HepG2 (cell line): ENCODE results near the gene KIF3A. TPM values are rescaled to one million over a fixed set of nuclear protein-coding genes. Genes with fewer than 3 reads are reported as not detected.

Experiments used
- AKNA ChIP-seq: sonication (generic); formaldehyde crosslinking; IDR thresholded peaks from 2 replicates; pipeline ENCODE4 v1.4.0; 2020; ENCODE audit warnings: missing genetic modification reagents, borderline replicate concordance
- GFI1 ChIP-seq: sonication (generic); formaldehyde crosslinking; IDR thresholded peaks from 2 replicates; pipeline ENCODE4 v1.5.0; 2020; ENCODE audit warnings: missing genetic modification reagents, mild to moderate bottlenecking, borderline replicate concordance
- SIX4 ChIP-seq: sonication (generic); formaldehyde crosslinking; IDR thresholded peaks from 2 replicates; pipeline ENCODE4 v1.4.0; 2020; ENCODE audit warnings: missing genetic modification reagents
- SNAPC2 ChIP-seq: sonication (generic); formaldehyde crosslinking; IDR thresholded peaks from 2 replicates; pipeline ENCODE4 v1.8.1; 2022; ENCODE audit warnings: mild to moderate bottlenecking, missing genetic modification reagents
- SP5 ChIP-seq: IDR thresholded peaks from 2 replicates; pipeline ENCODE4 v1.6.1; 2016; ENCODE audit warnings: low read depth, borderline replicate concordance
- STAG1 ChIP-seq: sonication (generic); formaldehyde crosslinking; IDR thresholded peaks from 2 replicates; pipeline ENCODE4 v1.4.0; 2020; ENCODE audit warnings: missing genetic modification reagents
- TCF7L2 ChIP-seq: IDR thresholded peaks from 2 replicates; pipeline ENCODE4 v1.6.1; 2011; ENCODE audit warnings: mild to moderate bottlenecking, low read depth, low read length, moderate library complexity
- YEATS2 ChIP-seq: sonication (generic); formaldehyde crosslinking; IDR thresholded peaks from 2 replicates; pipeline ENCODE4 v1.4.0; 2020; ENCODE audit warnings: missing genetic modification reagents, borderline replicate concordance
- ZBTB3 ChIP-seq: sonication (generic); formaldehyde crosslinking; IDR thresholded peaks from 2 replicates; pipeline ENCODE4 v1.4.0; 2020; ENCODE audit warnings: low read depth, mild to moderate bottlenecking, moderate library complexity, missing genetic modification reagents, borderline replicate concordance
- ZBTB44 ChIP-seq: sonication (generic); formaldehyde crosslinking; IDR thresholded peaks from 2 replicates; pipeline ENCODE4 v1.4.0; 2020; ENCODE audit warnings: missing genetic modification reagents
- ZFX ChIP-seq: sonication (generic); formaldehyde crosslinking; IDR thresholded peaks from 2 replicates; pipeline ENCODE4 v1.4.0; 2020; ENCODE audit warnings: mild to moderate bottlenecking, low read depth, missing genetic modification reagents, moderate library complexity
- ZFYVE20 ChIP-seq: sonication (generic); formaldehyde crosslinking; IDR thresholded peaks from 2 replicates; pipeline ENCODE4 v1.8.0; 2023; ENCODE audit warnings: low read depth, mild to moderate bottlenecking, moderate library complexity, missing genetic modification reagents, borderline replicate concordance
- ZNF251 ChIP-seq: sonication (generic); formaldehyde crosslinking; IDR thresholded peaks from 2 replicates; pipeline ENCODE4 v1.9.0; 2021; ENCODE audit warnings: mild to moderate bottlenecking, missing genetic modification reagents
- ZNF280B ChIP-seq: sonication (generic); formaldehyde crosslinking; IDR thresholded peaks from 2 replicates; pipeline ENCODE4 v1.5.0; 2020; ENCODE audit warnings: missing genetic modification reagents, mild to moderate bottlenecking, borderline replicate concordance
- ZNF335 ChIP-seq: sonication (generic); formaldehyde crosslinking; IDR thresholded peaks from 2 replicates; pipeline ENCODE4 v1.4.0; 2020; ENCODE audit warnings: missing genetic modification reagents
- ZNF451 ChIP-seq: sonication (generic); formaldehyde crosslinking; IDR thresholded peaks from 2 replicates; pipeline ENCODE4 v1.5.0; 2020; ENCODE audit warnings: mild to moderate bottlenecking, missing genetic modification reagents
- ZNF546 ChIP-seq: sonication (generic); formaldehyde crosslinking; conservative IDR thresholded peaks from 2 replicates; pipeline ENCODE4 v1.8.1; 2023; ENCODE audit warnings: mild to moderate bottlenecking, missing genetic modification reagents
- ZNF567 ChIP-seq: sonication (generic); formaldehyde crosslinking; IDR thresholded peaks from 2 replicates; pipeline ENCODE4 v1.8.1; 2023; ENCODE audit warnings: mild to moderate bottlenecking, missing genetic modification reagents, borderline replicate concordance
- ZNF766 ChIP-seq: sonication (generic); formaldehyde crosslinking; IDR thresholded peaks from 2 replicates; pipeline ENCODE4 v1.5.0; 2020; ENCODE audit warnings: missing genetic modification reagents, borderline replicate concordance
- ZSCAN5A ChIP-seq: sonication (generic); formaldehyde crosslinking; IDR thresholded peaks from 2 replicates; pipeline ENCODE4 v1.8.0; 2022; ENCODE audit warnings: mild to moderate bottlenecking, missing genetic modification reagents, borderline replicate concordance
- polyA plus RNA-seq, 8 experiments: library from polyadenylated mRNA; depleted of rRNA in 3 of 8; stranded (reverse) in 7 of 8; unstranded in 1 of 8; fragments of >200 nt; fragmentation: Illumina TruSeq in 4 of 8; extraction: Trizol in 4 of 8; gene quantifications; 2 replicates each; pipeline versions ENCODE4 v1.2.1 to v1.2.3, GENCODE V29; 2011 to 2016; ENCODE audit warnings: low read depth in 4 of 8, missing spikeins in 1 of 8, mixed read lengths in 1 of 8; ENCODE audit not compliant: insufficient read depth in 1 of 8
- total RNA-seq, 5 experiments: library from RNA; depleted of rRNA; stranded (reverse); fragments of >200 nt; fragmentation: Illumina TruSeq; extraction: Trizol; gene quantifications; 2 replicates each; pipeline ENCODE4 v1.2.3, GENCODE V29; 2016; ENCODE audit warnings: low read depth in 1 of 5

Gene KIF3A
- total and polyA plus RNA-seq, 2 of the 13 experiments (the other 11 are each of a cell fraction or from before 2014, with no cell fraction given), result 2.3 to 8.4 TPM

- TF ChIP-seq ZNF280B (CRISPR knock-in tag) (no peak), SP5 (CRISPR knock-in tag) (no peak), ZNF567 (CRISPR knock-in tag) (no peak), ZFYVE20 (CRISPR knock-in tag) (no peak), AKNA (CRISPR knock-in tag) (no peak), ZNF766 (CRISPR knock-in tag) (no peak), YEATS2 (CRISPR knock-in tag) (no peak), SIX4 (CRISPR knock-in tag) (no peak), ZNF335 (CRISPR knock-in tag) (no peak), ZNF546 (no peak), GFI1 (CRISPR knock-in tag) (0 out of 2 replicates have a peak, but pooled peaks have one; percentile 37), ZBTB44 (CRISPR knock-in tag) (no peak), ZNF251 (CRISPR knock-in tag) (no peak), ZNF451 (CRISPR knock-in tag) (no peak), ZFX (peak; percentile 32), STAG1 (CRISPR knock-in tag) (no peak), ZBTB3 (no peak), SNAPC2 (CRISPR knock-in tag) (no peak), ZSCAN5A (CRISPR knock-in tag) (no peak), TCF7L2 (no peak)
These were observed 40.1 kb upstream of the KIF3A start, which contains the start of gene SEPTIN8 (continued) for GRCh38 chr5:132777209-132778069.
